Stimulated activated naive B cell treated with anti-CD40 and anti-IgM and Interleukin-4, amounts not matched to agents 10 μg/mL and 1 μg/mL and 100 μg/mL, for 72 hours (primary cell): Measurements from ENCODE around the gene DUSP10.

Source experiments
- ATAC-seq, 2 donors: fragments of 150-1000 bp; cut with Tn5 transposase; replicated peaks; 2 replicates each; pipeline ENCODE4 v1.10.0; 2021; ENCODE audit warnings: moderate library complexity in 1 of 2
- DNase-seq: peaks from one replicate; pipeline ENCODE4 v3.0.0; 2021
- H3K27ac Mint-ChIP-seq: one replicate; pipeline ENCODE4 v1.8.0; 2022; ENCODE audit warnings: mild to moderate bottlenecking, mixed read lengths
- H3K27me3 Mint-ChIP-seq, 2 donors: one replicate each; pipeline ENCODE4 v1.8.0; 2022; ENCODE audit warnings: mixed read lengths in 2 of 2
- H3K36me3 Mint-ChIP-seq, 2 donors: one replicate each; pipeline ENCODE4 v1.8.0; 2022; ENCODE audit warnings: mixed read lengths in 2 of 2, mild to moderate bottlenecking in 1 of 2
- H3K4me1 Mint-ChIP-seq, 2 donors: one replicate each; pipeline ENCODE4 v1.8.0; 2022; ENCODE audit warnings: mixed read lengths in 2 of 2, mild to moderate bottlenecking in 1 of 2
- H3K4me3 Mint-ChIP-seq, 2 donors: one replicate each; pipeline ENCODE4 v1.8.0; 2022; ENCODE audit warnings: mild to moderate bottlenecking in 2 of 2, mixed read lengths in 2 of 2, moderate library complexity in 1 of 2
- H3K9me3 Mint-ChIP-seq, 2 donors: one replicate each; pipeline ENCODE4 v1.8.0; 2022; ENCODE audit warnings: mixed read lengths in 2 of 2, mild to moderate bottlenecking in 1 of 2

DUSP10 gene

GRCh38 chr1:221696027-221696426 is 45.9 kb downstream of the DUSP10 start:
- Mint-ChIP-seq H3K27me3 (no peaks in the 10 kb centered on the region), H3K36me3 (peaks cover 18 to 35% of the 10 kb centered on the region in 2 donors), H3K9me3 (peaks cover 2 to 3% of the 10 kb centered on the region in 2 donors), H3K4me3 (no peak overlapping the region), H3K4me1 (peaks cover 13 to 19% of the 10 kb centered on the region in 2 donors), H3K27ac (no peak overlapping the region)
- ATAC-seq (no peak), DNase-seq (no peak)

DNA sequence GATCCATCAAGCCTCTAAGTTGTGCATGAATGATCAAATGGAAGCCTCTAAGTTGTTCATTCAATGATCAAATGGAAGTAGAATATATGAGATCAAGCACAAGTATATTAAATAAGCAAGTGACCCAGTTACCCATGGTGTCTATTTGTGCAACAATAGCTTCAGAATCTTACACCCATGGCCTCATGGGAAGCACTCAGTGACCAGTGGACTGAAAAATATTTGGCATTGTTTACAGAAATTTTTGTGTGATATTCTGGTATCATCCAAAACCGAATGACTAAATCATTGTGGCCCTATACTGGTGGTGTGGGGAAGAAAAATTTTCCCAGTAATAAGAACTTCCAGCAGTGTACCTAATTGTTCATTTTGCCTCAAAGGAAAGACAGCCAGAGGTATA is 46.6 kb downstream of the DUSP10 start:
- DNase-seq (no peak), ATAC-seq (no peak)
- Mint-ChIP-seq H3K36me3 (peaks cover 16 to 35% of the 10 kb centered on the region in 2 donors), H3K4me1 (peaks cover 13 to 19% of the 10 kb centered on the region in 2 donors), H3K4me3 (no peak overlapping the region), H3K27me3 (no peaks in the 10 kb centered on the region), H3K27ac (no peak overlapping the region), H3K9me3 (peaks cover 2 to 3% of the 10 kb centered on the region in 2 donors)

- H3K27ac Mint-ChIP-seq = no peak overlapping the region
- H3K4me3 Mint-ChIP-seq = no peak overlapping the region
- H3K9me3 Mint-ChIP-seq = peaks cover 2 to 3% of the 10 kb centered on the region in 2 donors
- peaks cover 12 to 20% of the 10 kb centered on the region in 2 donors for H3K4me1 Mint-ChIP-seq
- DNase-seq = no peak
- H3K36me3 Mint-ChIP-seq = peaks cover 10 to 28% of the 10 kb centered on the region in 2 donors
- no peak for ATAC-seq
- no peaks in the 10 kb centered on the region for H3K27me3 Mint-ChIP-seq
These were observed 47.8 kb downstream of the DUSP10 start for GRCh38 chr1:221694109-221694508.

- peaks cover 14 to 24% of the 10 kb centered on the region in 2 donors for H3K4me1 Mint-ChIP-seq
- peaks cover 0 to 17% of the 10 kb centered on the region in 2 donors for H3K36me3 Mint-ChIP-seq
- no peak for ATAC-seq
- H3K9me3 Mint-ChIP-seq = peaks cover 0 to 3% of the 10 kb centered on the region in 2 donors
- H3K27me3 Mint-ChIP-seq = no peaks in the 10 kb centered on the region
- H3K4me3 Mint-ChIP-seq = no peak overlapping the region
- H3K27ac Mint-ChIP-seq = no peak overlapping the region
- DNase-seq = no peak
These were observed 48.8 kb downstream of the DUSP10 start for GRCh38 chr1:221693087-221693486.

DNA sequence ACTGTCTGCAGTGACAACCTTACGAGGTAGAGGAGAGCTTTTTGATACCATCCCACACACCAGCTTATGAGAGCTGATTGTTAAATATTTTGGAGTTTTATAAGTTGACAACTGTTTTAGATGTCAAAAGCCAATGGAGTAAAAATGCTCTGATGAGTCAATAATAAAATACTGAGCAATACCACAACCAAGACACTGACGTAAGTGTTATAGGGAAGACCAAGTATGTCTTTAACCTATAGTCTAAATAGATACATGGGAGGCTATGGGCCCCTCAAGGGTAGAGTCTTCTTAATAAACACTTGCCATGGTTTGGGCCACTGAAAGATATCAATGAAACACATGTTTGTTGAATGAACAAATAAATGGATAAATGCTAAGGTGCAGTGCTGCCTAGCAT is 49.2 kb downstream of the DUSP10 start:
- Mint-ChIP-seq H3K4me1 (peaks cover 17 to 28% of the 10 kb centered on the region in 2 donors), H3K4me3 (no peak overlapping the region), H3K9me3 (peaks cover 0 to 3% of the 10 kb centered on the region in 2 donors), H3K36me3 (peaks cover 0 to 13% of the 10 kb centered on the region in 2 donors), H3K27ac (no peak overlapping the region), H3K27me3 (no peaks in the 10 kb centered on the region)
- ATAC-seq (no peak), DNase-seq (no peak)

DNA sequence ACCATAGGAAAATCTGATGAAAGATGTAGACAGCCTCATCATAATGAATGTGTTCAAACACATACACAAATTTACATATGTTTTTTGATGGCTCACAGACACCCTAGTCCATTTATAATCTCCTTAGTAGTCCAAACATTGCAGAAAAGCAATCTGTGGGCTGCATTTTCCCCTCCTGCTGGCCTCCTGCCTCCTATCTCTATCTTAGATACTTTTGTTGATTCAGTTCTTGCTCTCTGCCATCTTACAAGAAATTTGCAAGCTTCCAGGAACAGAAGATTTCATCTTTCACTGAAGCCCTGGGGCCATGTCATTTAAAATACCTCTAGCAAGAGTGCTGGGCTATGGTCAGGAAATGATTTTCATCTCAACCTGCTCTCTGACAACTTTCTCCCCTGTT is 50.6 kb downstream of the DUSP10 start:
- DNase-seq (no peak), ATAC-seq (no peak)
- Mint-ChIP-seq H3K36me3 (peaks cover 0 to 4% of the 10 kb centered on the region in 2 donors), H3K27ac (no peak overlapping the region), H3K4me3 (no peak overlapping the region), H3K9me3 (peaks cover 0 to 3% of the 10 kb centered on the region in 2 donors), H3K4me1 (peaks cover 11 to 17% of the 10 kb centered on the region in 2 donors), H3K27me3 (no peaks in the 10 kb centered on the region)

GRCh38 chr1:221690858-221691257 is 51.0 kb downstream of the DUSP10 start:
- H3K4me3 Mint-ChIP-seq = no peak overlapping the region
- H3K4me1 Mint-ChIP-seq = peaks cover 11 to 17% of the 10 kb centered on the region in 2 donors
- ATAC-seq = no peak
- peaks cover 0 to 3% of the 10 kb centered on the region in 2 donors for H3K9me3 Mint-ChIP-seq
- H3K27me3 Mint-ChIP-seq = no peaks in the 10 kb centered on the region
- H3K36me3 Mint-ChIP-seq = peaks cover 0 to 4% of the 10 kb centered on the region in 2 donors
- DNase-seq = no peak
- no peak overlapping the region for H3K27ac Mint-ChIP-seq

DNA sequence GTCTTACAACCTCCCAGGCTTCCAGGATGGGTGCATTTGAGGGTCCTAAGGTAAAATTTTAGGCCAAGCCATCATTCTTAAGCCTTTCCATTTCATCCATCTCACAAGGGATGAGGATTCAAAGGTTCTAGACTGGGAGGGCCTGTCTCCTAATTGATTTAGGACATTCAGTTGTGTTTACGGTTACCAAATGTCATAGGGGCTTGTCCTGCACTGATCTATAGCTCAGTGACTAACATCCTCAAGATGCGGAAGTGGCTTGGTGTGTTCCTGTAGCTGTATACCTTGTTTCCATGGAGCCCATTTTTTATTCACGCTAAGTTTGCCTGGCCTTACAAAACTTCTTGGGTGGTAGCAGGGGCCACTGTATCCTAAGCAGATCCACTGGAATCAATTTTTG is 52.8 kb downstream of the DUSP10 start:
- H3K27ac Mint-ChIP-seq = no peak overlapping the region
- peak; percentile 50 to 57 for ATAC-seq
- peaks cover 11 to 17% of the 10 kb centered on the region in 2 donors for H3K4me1 Mint-ChIP-seq
- no peaks in the 10 kb centered on the region for H3K27me3 Mint-ChIP-seq
- no peak overlapping the region for H3K4me3 Mint-ChIP-seq
- peaks cover 0 to 3% of the 10 kb centered on the region in 2 donors for H3K9me3 Mint-ChIP-seq
- H3K36me3 Mint-ChIP-seq = no peaks in the 10 kb centered on the region
- no peak for DNase-seq

DNA sequence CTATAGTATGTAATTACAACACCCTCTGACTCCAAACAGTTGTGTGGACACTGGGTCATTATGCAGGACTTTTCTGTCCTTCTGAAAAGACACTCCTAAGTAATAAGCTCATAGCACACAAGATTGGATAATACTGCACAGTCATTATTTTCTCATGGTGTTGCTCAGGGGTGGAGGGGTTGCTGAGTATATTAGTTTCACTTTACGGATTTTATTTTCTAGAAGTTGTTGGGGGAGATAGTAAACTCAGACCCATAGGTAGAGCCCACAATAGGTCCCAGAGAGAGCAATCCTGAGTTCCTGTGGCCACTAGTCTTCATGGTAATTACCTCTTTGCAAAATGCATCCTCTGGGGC is 53.4 kb downstream of the DUSP10 start:
- Mint-ChIP-seq H3K36me3 (no peaks in the 10 kb centered on the region), H3K27ac (no peak overlapping the region), H3K4me1 (peaks cover 13 to 17% of the 10 kb centered on the region in 2 donors), H3K4me3 (no peak overlapping the region), H3K27me3 (no peaks in the 10 kb centered on the region), H3K9me3 (peaks cover 0 to under 1% of the 10 kb centered on the region in 2 donors)
- ATAC-seq (peak; percentile 27 to 33), DNase-seq (no peak)

GRCh38 chr1:221687836-221688487 is 53.9 kb downstream of the DUSP10 start:
- H3K9me3 Mint-ChIP-seq = no peaks in the 10 kb centered on the region
- H3K27ac Mint-ChIP-seq = peak overlapping the region; percentile 60
- DNase-seq (no peak), ATAC-seq (peak; percentile 49 to 59)
- no peaks in the 10 kb centered on the region for H3K36me3 Mint-ChIP-seq
- H3K27me3 Mint-ChIP-seq = no peaks in the 10 kb centered on the region
- H3K4me1 Mint-ChIP-seq = peaks cover 13 to 17% of the 10 kb centered on the region in 2 donors
- H3K4me3 Mint-ChIP-seq = peak overlapping the region in 1 of 2 donors; percentile 3

DNA sequence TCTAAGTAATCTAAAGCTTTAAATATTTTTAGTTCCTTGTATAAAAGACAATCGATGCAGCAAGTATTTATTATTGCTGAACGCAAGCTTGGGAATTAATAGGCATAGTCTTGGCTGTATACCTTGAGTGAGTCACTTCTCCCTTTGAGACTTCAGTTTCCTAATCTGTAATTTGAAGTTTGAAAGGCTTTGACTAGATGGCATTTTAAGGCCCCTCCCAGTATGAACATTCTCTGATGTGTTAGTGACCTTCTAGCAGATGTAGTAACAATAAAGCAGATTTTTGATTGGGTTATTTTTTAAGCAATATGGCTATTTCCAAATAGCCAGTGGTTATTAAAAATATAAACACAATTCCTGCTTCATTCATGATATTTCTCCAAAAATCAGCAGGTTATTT is 58.2 kb downstream of the DUSP10 start:
- Mint-ChIP-seq H3K36me3 (peaks cover 0 to 8% of the 10 kb centered on the region in 2 donors), H3K27me3 (no peaks in the 10 kb centered on the region), H3K9me3 (peaks cover 10 to 11% of the 10 kb centered on the region in 2 donors), H3K4me3 (no peak overlapping the region), H3K27ac (no peak overlapping the region), H3K4me1 (peaks cover 11 to 12% of the 10 kb centered on the region in 2 donors)
- ATAC-seq = no peak
- no peak for DNase-seq

GRCh38 chr1:221680085-221680484 is 61.8 kb downstream of the DUSP10 start:
- H3K9me3 Mint-ChIP-seq = peaks cover 10 to 11% of the 10 kb centered on the region in 2 donors
- H3K36me3 Mint-ChIP-seq = peaks cover 0 to 8% of the 10 kb centered on the region in 2 donors
- no peak for DNase-seq
- ATAC-seq = no peak
- no peak overlapping the region for H3K4me3 Mint-ChIP-seq
- no peaks in the 10 kb centered on the region for H3K27me3 Mint-ChIP-seq
- H3K4me1 Mint-ChIP-seq = peaks cover 0 to 2% of the 10 kb centered on the region in 2 donors
- H3K27ac Mint-ChIP-seq = no peak overlapping the region

DNA sequence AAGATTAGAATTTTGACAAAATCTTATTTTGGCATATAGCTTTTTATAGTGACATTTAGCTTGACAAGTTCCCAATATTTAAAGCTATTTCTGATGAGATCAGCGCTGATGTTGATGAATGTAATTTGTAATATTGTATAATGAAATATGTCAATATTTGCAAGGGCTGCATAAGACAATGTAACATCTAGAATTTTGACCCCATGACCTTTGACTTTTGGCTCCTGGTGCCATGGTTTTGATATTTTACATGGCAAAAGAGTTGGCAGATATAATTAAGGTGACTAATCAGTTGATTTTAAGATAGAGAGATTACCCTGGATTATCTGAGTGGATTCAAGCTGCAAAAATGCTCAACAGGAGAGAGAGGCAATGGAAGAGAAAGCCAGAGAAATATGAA is 63.9 kb downstream of the DUSP10 start:
- peaks cover 0 to 2% of the 10 kb centered on the region in 2 donors for H3K4me1 Mint-ChIP-seq
- ATAC-seq = no peak
- peaks cover 0 to 8% of the 10 kb centered on the region in 2 donors for H3K36me3 Mint-ChIP-seq
- no peaks in the 10 kb centered on the region for H3K27me3 Mint-ChIP-seq
- H3K27ac Mint-ChIP-seq = no peak overlapping the region
- peaks cover 10 to 11% of the 10 kb centered on the region in 2 donors for H3K9me3 Mint-ChIP-seq
- H3K4me3 Mint-ChIP-seq = no peak overlapping the region
- DNase-seq = no peak

- ATAC-seq = no peak
- DNase-seq = no peak
- peaks cover 8 to 11% of the 10 kb centered on the region in 2 donors for H3K9me3 Mint-ChIP-seq
- H3K36me3 Mint-ChIP-seq = peaks cover 0 to 8% of the 10 kb centered on the region in 2 donors
- no peak overlapping the region for H3K27ac Mint-ChIP-seq
- peaks cover 0 to 2% of the 10 kb centered on the region in 2 donors for H3K4me1 Mint-ChIP-seq
- H3K27me3 Mint-ChIP-seq = no peaks in the 10 kb centered on the region
- H3K4me3 Mint-ChIP-seq = no peak overlapping the region
These were observed 65.7 kb downstream of the DUSP10 start for GRCh38 chr1:221675880-221676800.
